NCI-H460 (cell line): Measurements from ENCODE around the gene SLC51B. TPM values are rescaled to one million over a fixed set of nuclear protein-coding genes. Genes with fewer than 3 reads are reported as not detected.
"Not testable (repeated sequence)": the region's sequence is repeated elsewhere in the genome, so short reads cannot be mapped to it uniquely, and the experiment has no call there.

Source experiments
- DNase-seq: peaks from one replicate; pipeline ENCODE4 v3.0.0-alpha.2; 2016; ENCODE audit warnings: low read depth; ENCODE audit errors: extremely low read depth
- total RNA-seq: library from RNA; depleted of rRNA; stranded (reverse); fragments of >200 nt; shearing (Covaris generic); gene quantifications from 2 replicates; pipeline ENCODE4 v1.2.3, GENCODE V29; 2014; rRNA removed

Gene SLC51B
- total RNA-seq, 1 experiment from 2014 or later = 1.1 TPM

GRCh38 chr15:65096481-65097385 lies 51.5 kb downstream of the SLC51B start:
- DNase-seq = no peak

- no peak for DNase-seq
Observed at GRCh38 chr15:65097651-65098263, 52.6 kb downstream of the SLC51B start.

GRCh38 chr15:65099336-65099735 lies 54.1 kb downstream of the SLC51B start:
- no peak for DNase-seq

- DNase-seq = not testable (repeated sequence)
Observed at GRCh38 chr15:65099801-65100200, 54.6 kb downstream of the SLC51B start.

- DNase-seq = no peak
Observed at GRCh38 chr15:65100442-65100841, 55.3 kb downstream of the SLC51B start.

- DNase-seq = peak; percentile 41
Observed at GRCh38 chr15:65101411-65101890, 56.3 kb downstream of the SLC51B start.

- DNase-seq = no peak
Observed at GRCh38 chr15:65101891-65102708, 56.9 kb downstream of the SLC51B start.

GRCh38 chr15:65102912-65103311 lies 57.7 kb downstream of the SLC51B start:
- DNase-seq = no peak

Other genes with a start within 250 kb of the SLC51B start
- gene PIF1, start 219.7 kb upstream of the SLC51B start, total RNA-seq = 9.8 and 11.5 TPM in 2 replicates
- 2.9 and 3.5 TPM in 2 replicates for gene PLEKHO2, start 203.5 kb upstream of the SLC51B start, total RNA-seq
- 1.6 and 1.7 TPM in 2 replicates for gene ANKDD1A, start 133.5 kb upstream of the SLC51B start, total RNA-seq
- gene SPG21, start 55.5 kb upstream of the SLC51B start, total RNA-seq = 76.8 and 80.0 TPM in 2 replicates
- 22.7 and 24.4 TPM in 2 replicates for gene MTFMT, start 15.7 kb upstream of the SLC51B start, total RNA-seq
- gene RASL12, start 22.6 kb downstream of the SLC51B start, total RNA-seq = 0.07 TPM in 1 of 2 replicates, not detected in the other
- gene KBTBD13, start 31.4 kb downstream of the SLC51B start, total RNA-seq = not detected in 2 replicates
- 0.75 and 1.1 TPM in 2 replicates for gene UBAP1L, start 69.8 kb downstream of the SLC51B start, total RNA-seq
- 18.6 and 20.1 TPM in 2 replicates for gene PDCD7, start 88.4 kb downstream of the SLC51B start, total RNA-seq
- 42.0 and 55.4 TPM in 2 replicates for gene CLPX, start 140.0 kb downstream of the SLC51B start, total RNA-seq
- not detected in 2 replicates for gene CILP, start 166.1 kb downstream of the SLC51B start, total RNA-seq
- gene PARP16, start 241.5 kb downstream of the SLC51B start, total RNA-seq = 11.8 and 12.9 TPM in 2 replicates